Muscle of back (tissue), 10 donors: ENCODE measurements around the gene PRKG1. TPM values are rescaled to one million over a fixed set of nuclear protein-coding genes. Genes with fewer than 3 reads are reported as not detected.

Experiments
- polyA plus RNA-seq, 10 donors: library from polyadenylated mRNA; unstranded; fragments of 120-200 nt; gene quantifications; one replicate each; pipeline ENCODE4 v1.2.1, GENCODE V29; 2013; ENCODE audit not compliant: insufficient read length in 10 of 10

The PRKG1 gene
- polyA plus RNA-seq, 10 donors, result 32.4 to 71.5 (median 45.2) TPM

Other genes with a start within 250 kb of the PRKG1 start
- under 1 TPM in 6 of 10 donors, not detected in 4; 0.03 to 0.12 (median 0.06) TPM for gene A1CF, start 188.9 kb upstream of the PRKG1 start, polyA plus RNA-seq